ENCODE results near the gene CFAP100. TPM values are rescaled to one million over a fixed set of nuclear protein-coding genes. Genes with fewer than 3 reads are reported as not detected.

The CFAP100 gene
- total RNA-seq, 1 experiment from 2014 or later, result not detected

DNA sequence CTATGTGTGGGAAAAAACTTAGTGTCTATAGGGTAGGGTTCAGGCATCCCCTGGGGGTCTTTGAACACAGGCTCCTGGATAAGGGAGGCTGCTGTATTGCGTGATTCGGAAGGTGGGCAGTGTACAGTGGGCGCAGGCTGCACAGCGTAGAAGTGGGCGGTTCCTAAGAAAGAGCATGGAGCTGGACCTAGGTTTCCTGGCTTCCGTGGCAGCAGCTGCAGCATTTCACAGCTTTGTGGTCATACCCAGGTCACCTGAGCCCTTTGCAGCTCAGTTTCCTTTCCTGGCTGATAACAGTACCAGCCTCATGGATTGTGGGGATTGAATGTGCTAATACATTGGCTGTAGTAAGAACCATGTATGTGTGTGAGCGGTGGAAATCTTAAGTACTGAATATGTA, 22.2 kb downstream of the CFAP100 start:
- H3K9me3 ChIP-seq (ENCODE audit: low read length), result no peaks in the 10 kb centered on the region
- no peak overlapping the region for H3K4me3 ChIP-seq (ENCODE audit: low read length)
- H3K79me2 ChIP-seq (ENCODE audit: low read length), result no peaks in the 10 kb centered on the region
- H3K27me3 ChIP-seq (ENCODE audit: low read length), result 0 out of 2 replicates have a peak, but pooled peaks cover 7% of the 10 kb centered on the region
- DNase-seq (no peak), ATAC-seq (no peak)
- intact Hi-C loops (cut with micrococcal nuclease), result no loop called here
- H3K9me2 ChIP-seq (replicated peaks; ENCODE audit: low read length), result no peaks in the 10 kb centered on the region
- no peak overlapping the region for H2AFZ ChIP-seq (ENCODE audit: low read length)
- no peaks in the 10 kb centered on the region for H4K20me1 ChIP-seq (ENCODE audit: low read length)
- POLR2A ChIA-PET (ENCODE audit: unreplicated experiment), result no interaction called here
- no peak for TF ChIP-seq EZH2 (IDR thresholded peaks at IDR 0.05; ENCODE audit: low read length, unreplicated experiment)
- no peak overlapping the region for H3K9ac ChIP-seq (ENCODE audit: low read length)
- CTCF ChIA-PET, result no interaction called here
- H3K27ac ChIP-seq (ENCODE audit: low read length), result no peak overlapping the region
- no TSS peak for BruUV-seq (replicated peaks)
- no peaks in the 10 kb centered on the region for H3F3A ChIP-seq (ENCODE audit: low read length, unreplicated experiment)
- H3K4me2 ChIP-seq (ENCODE audit: low read length), result no peak overlapping the region
- H3K36me3 ChIP-seq (ENCODE audit: low read depth, low read length), result no peaks in the 10 kb centered on the region
- H3K4me1 ChIP-seq (ENCODE audit: insufficient read depth, low read length), result no peaks in the 10 kb centered on the region

DNA sequence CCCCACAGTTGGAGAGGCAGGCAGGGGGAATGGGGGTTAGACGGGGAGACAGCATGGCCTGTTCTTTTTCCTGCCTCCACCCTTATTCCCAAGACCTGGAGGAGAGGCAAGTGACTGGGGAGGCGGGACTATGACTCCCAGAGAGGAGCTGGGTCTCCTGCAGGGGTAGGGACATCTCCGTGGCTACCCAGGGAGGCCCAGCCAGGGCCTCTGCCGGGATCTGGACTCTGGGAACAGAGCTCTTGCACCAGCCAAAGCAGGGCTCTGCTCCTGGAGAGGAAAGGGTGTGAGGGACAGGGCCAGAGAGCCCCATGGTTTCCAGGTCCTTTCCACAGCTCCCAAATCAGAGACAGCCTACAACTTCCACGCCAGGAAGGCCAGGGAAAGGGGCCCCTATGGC, 22.8 kb downstream of the CFAP100 start:
- 0 out of 2 replicates have a peak, but pooled peaks cover 2% of the 10 kb centered on the region for H3K27me3 ChIP-seq (ENCODE audit: low read length)
- H3F3A ChIP-seq (ENCODE audit: low read length, unreplicated experiment), result no peaks in the 10 kb centered on the region
- TF ChIP-seq, protein P1, sequence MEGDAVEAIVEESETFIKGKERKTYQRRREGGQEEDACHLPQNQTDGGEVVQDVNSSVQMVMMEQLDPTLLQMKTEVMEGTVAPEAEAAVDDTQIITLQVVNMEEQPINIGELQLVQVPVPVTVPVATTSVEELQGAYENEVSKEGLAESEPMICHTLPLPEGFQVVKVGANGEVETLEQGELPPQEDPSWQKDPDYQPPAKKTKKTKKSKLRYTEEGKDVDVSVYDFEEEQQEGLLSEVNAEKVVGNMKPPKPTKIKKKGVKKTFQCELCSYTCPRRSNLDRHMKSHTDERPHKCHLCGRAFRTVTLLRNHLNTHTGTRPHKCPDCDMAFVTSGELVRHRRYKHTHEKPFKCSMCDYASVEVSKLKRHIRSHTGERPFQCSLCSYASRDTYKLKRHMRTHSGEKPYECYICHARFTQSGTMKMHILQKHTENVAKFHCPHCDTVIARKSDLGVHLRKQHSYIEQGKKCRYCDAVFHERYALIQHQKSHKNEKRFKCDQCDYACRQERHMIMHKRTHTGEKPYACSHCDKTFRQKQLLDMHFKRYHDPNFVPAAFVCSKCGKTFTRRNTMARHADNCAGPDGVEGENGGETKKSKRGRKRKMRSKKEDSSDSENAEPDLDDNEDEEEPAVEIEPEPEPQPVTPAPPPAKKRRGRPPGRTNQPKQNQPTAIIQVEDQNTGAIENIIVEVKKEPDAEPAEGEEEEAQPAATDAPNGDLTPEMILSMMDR (conservative IDR thresholded peaks at IDR 0.05; ENCODE audit: low read depth, low read length), result no peak
- TF ChIP-seq EZH2 (IDR thresholded peaks at IDR 0.05; ENCODE audit: low read length, unreplicated experiment), result no peak
- TF ChIP-seq EZH2phosphoT487 (IDR thresholded peaks at IDR 0.05; ENCODE audit: borderline replicate concordance, low read length), result no peak
- POLR2A ChIA-PET (ENCODE audit: unreplicated experiment), result no interaction called here
- H3K4me2 ChIP-seq (ENCODE audit: low read length), result no peak overlapping the region
- DNase-seq (no peak), ATAC-seq (no peak)
- intact Hi-C loops (cut with micrococcal nuclease), result no loop called here
- H3K36me3 ChIP-seq (ENCODE audit: low read depth, low read length), result no peaks in the 10 kb centered on the region
- H2AFZ ChIP-seq (ENCODE audit: low read length), result no peak overlapping the region
- H3K4me1 ChIP-seq (ENCODE audit: insufficient read depth, low read length), result no peaks in the 10 kb centered on the region
- CTCF ChIA-PET, result no interaction called here
- BruUV-seq (replicated peaks), result no TSS peak
- H3K79me2 ChIP-seq (ENCODE audit: low read length), result no peaks in the 10 kb centered on the region
- H3K27ac ChIP-seq (ENCODE audit: low read length), result no peak overlapping the region
- H3K4me3 ChIP-seq (ENCODE audit: low read length), result no peak overlapping the region
- no peak overlapping the region for H3K9ac ChIP-seq (ENCODE audit: low read length)
- no peaks in the 10 kb centered on the region for H3K9me3 ChIP-seq (ENCODE audit: low read length)
- H3K9me2 ChIP-seq (replicated peaks; ENCODE audit: low read length), result no peaks in the 10 kb centered on the region
- no peaks in the 10 kb centered on the region for H4K20me1 ChIP-seq (ENCODE audit: low read length)

DNA sequence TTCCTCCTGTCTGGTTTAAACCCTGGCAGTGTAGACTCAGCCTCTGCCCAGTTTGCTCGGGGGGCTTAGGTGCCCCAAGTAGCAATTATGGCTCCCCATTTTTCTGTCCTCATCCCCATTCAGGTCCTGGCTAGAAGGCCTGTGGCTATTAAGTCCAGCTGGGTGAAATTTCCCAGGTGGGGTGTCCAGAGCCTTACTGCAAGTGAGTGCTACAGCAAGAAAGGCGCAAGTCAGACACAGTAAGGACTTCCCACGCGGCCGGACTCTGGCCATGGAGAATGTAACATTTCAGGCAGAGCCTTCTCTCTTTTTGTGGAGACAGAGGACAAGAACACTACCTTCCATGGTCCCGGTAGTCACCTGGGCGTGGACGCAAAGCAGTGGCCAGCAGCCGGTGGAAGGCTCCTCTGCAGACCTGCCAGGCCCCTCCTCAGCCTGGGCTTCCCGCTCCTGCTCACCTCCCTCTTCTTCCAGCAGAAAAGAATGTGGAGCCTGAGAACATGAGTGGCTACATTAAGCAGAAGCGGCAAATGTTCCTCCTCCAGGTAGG, 23.3 kb downstream of the CFAP100 start:
- H3K27ac ChIP-seq (ENCODE audit: low read length), result no peak overlapping the region
- H4K20me1 ChIP-seq (ENCODE audit: low read length), result no peaks in the 10 kb centered on the region
- H3F3A ChIP-seq (ENCODE audit: low read length, unreplicated experiment), result no peaks in the 10 kb centered on the region
- no TSS peak for BruUV-seq (replicated peaks)
- H3K9ac ChIP-seq (ENCODE audit: low read length), result no peak overlapping the region
- H3K4me1 ChIP-seq (ENCODE audit: insufficient read depth, low read length), result no peaks in the 10 kb centered on the region
- ChIA-PET POLR2A (ENCODE audit: unreplicated experiment) (no interaction called here), CTCF (no interaction called here)
- H3K9me2 ChIP-seq (replicated peaks; ENCODE audit: low read length), result no peaks in the 10 kb centered on the region
- H2AFZ ChIP-seq (ENCODE audit: low read length), result no peak overlapping the region
- no peaks in the 10 kb centered on the region for H3K27me3 ChIP-seq (ENCODE audit: low read length)
- intact Hi-C loops (cut with micrococcal nuclease), result no loop called here
- TF ChIP-seq, protein P1 (conservative IDR thresholded peaks at IDR 0.05; ENCODE audit: low read depth, low read length), result no peak
- TF ChIP-seq EZH2 (IDR thresholded peaks at IDR 0.05; ENCODE audit: low read length, unreplicated experiment) (no peak), EZH2phosphoT487 (IDR thresholded peaks at IDR 0.05; ENCODE audit: borderline replicate concordance, low read length) (no peak)
- no peaks in the 10 kb centered on the region for H3K79me2 ChIP-seq (ENCODE audit: low read length)
- H3K9me3 ChIP-seq (ENCODE audit: low read length), result no peaks in the 10 kb centered on the region
- no peak overlapping the region for H3K4me3 ChIP-seq (ENCODE audit: low read length)
- no peaks in the 10 kb centered on the region for H3K36me3 ChIP-seq (ENCODE audit: low read depth, low read length)
- no peak for ATAC-seq
- DNase-seq, result no peak
- H3K4me2 ChIP-seq (ENCODE audit: low read length), result no peak overlapping the region

Data from PC-3 (cell line).